ENCODE data around the gene FOXP1. TPM values are rescaled to one million over a fixed set of nuclear protein-coding genes. Genes with fewer than 3 reads are reported as not detected.
A peak's percentile ranks its signal among the peaks of the same experiment; 100 is the strongest.

FOXP1 gene
- total and polyA plus RNA-seq, 8 donors, result 95.1 to 143 (median 123) TPM

GRCh38 chr3:71229905-71230657 lies 353.4 kb downstream of the FOXP1 start:
- no peaks in the 10 kb centered on the region for H3K9me3 ChIP-seq

GRCh38 chr3:71228156-71228866 lies 355.2 kb downstream of the FOXP1 start:
- H3K27ac ChIP-seq, result no peak overlapping the region
- H3K9me3 ChIP-seq, result no peaks in the 10 kb centered on the region
- intact Hi-C loops (cut with DNase I), result no loop called here
- ATAC-seq (no peak), DNase-seq (no peak)
- no peak for TF ChIP-seq CTCF (IDR thresholded peaks at IDR 0.05)
- no peaks in the 10 kb centered on the region for H3K27me3 ChIP-seq
- H3K4me3 ChIP-seq, result no peak overlapping the region
- peaks cover 4 to 30% of the 10 kb centered on the region in 2 donors for H3K4me1 ChIP-seq
- no peaks in the 10 kb centered on the region for H3K36me3 ChIP-seq

More at GRCh38 chr3:71229905-71230657, 353.4 kb downstream of the FOXP1 start:
- intact Hi-C loops (cut with DNase I), result no loop called here
- DNase-seq (no peak), ATAC-seq (no peak)
- no peak overlapping the region for H3K4me3 ChIP-seq
- no peaks in the 10 kb centered on the region for H3K36me3 ChIP-seq
- no peaks in the 10 kb centered on the region for H3K27me3 ChIP-seq
- H3K27ac ChIP-seq, result no peak overlapping the region
- no peak for TF ChIP-seq CTCF (IDR thresholded peaks at IDR 0.05)
- H3K4me1 ChIP-seq, result peaks cover 4 to 30% of the 10 kb centered on the region in 2 donors

GRCh38 chr3:71227270-71227661 lies 356.3 kb downstream of the FOXP1 start:
- TF ChIP-seq CTCF (IDR thresholded peaks at IDR 0.05), result no peak
- intact Hi-C loops (cut with DNase I), result no loop called here
- Histone ChIP-seq H3K36me3 (no peaks in the 10 kb centered on the region), H3K27ac (peak overlapping the region in 1 of 2 donors; percentile 51), H3K9me3 (no peaks in the 10 kb centered on the region), H3K4me1 (peaks cover 4 to 30% of the 10 kb centered on the region in 2 donors), H3K4me3 (peak overlapping the region in 1 of 2 donors; percentile 13), H3K27me3 (no peaks in the 10 kb centered on the region)
- ATAC-seq, result peak; percentile 35
- DNase-seq, result no peak

- Histone ChIP-seq H3K36me3 (no peaks in the 10 kb centered on the region), H3K9me3 (no peaks in the 10 kb centered on the region), H3K4me3 (peak overlapping the region in 1 of 2 donors; percentile 13), H3K27ac (peak overlapping the region; percentile 21 to 51), H3K4me1 (peaks cover 4 to 30% of the 10 kb centered on the region in 2 donors), H3K27me3 (no peaks in the 10 kb centered on the region)
- ATAC-seq (peak; percentile 56), DNase-seq (peak in 1 of 4 donors; percentile 40)
- no peak for TF ChIP-seq CTCF (IDR thresholded peaks at IDR 0.05)
- intact Hi-C loops (cut with DNase I), result no loop called here
Measured at GRCh38 chr3:71226565-71227269, 356.8 kb downstream of the FOXP1 start.
